Ishikawa (cell line): Measurements from ENCODE around the gene PRRX2.
A peak's percentile ranks its signal among the peaks of the same experiment; 100 is the strongest.

Experiments used
- CEBPB ChIP-seq: IDR thresholded peaks from 2 replicates; pipeline ENCODE4 v1.6.1; 2012
- CREB1 ChIP-seq: IDR thresholded peaks from 2 replicates; pipeline ENCODE4 v1.6.1; 2012; ENCODE audit warnings: low read depth
- EGR1 ChIP-seq: IDR thresholded peaks from 2 replicates; pipeline ENCODE4 v1.6.1; 2012
- EP300 ChIP-seq: IDR thresholded peaks from 2 replicates; pipeline ENCODE4 v1.6.1; 2012; ENCODE audit warnings: borderline replicate concordance
- FOXM1 ChIP-seq: IDR thresholded peaks from 2 replicates; pipeline ENCODE4 v1.6.1; 2012; ENCODE audit warnings: low read depth, borderline replicate concordance
- NFIC ChIP-seq: IDR thresholded peaks from 2 replicates; pipeline ENCODE4 v1.6.1; 2012
- RAD21 ChIP-seq: IDR thresholded peaks from 2 replicates; pipeline ENCODE4 v1.6.1; 2012; ENCODE audit warnings: low read depth
- TAF1 ChIP-seq: IDR thresholded peaks from 2 replicates; pipeline ENCODE4 v1.6.1; 2012; ENCODE audit warnings: low read depth, mild to moderate bottlenecking
- TCF12 ChIP-seq: IDR thresholded peaks from 2 replicates; pipeline ENCODE4 v1.6.1; 2012; ENCODE audit warnings: low read depth
- TEAD4 ChIP-seq: IDR thresholded peaks from 2 replicates; pipeline ENCODE4 v1.6.1; 2012
- YY1 ChIP-seq: IDR thresholded peaks from 2 replicates; pipeline ENCODE4 v1.6.1; 2012; ENCODE audit warnings: low read depth
- ZBTB7A ChIP-seq: IDR thresholded peaks from 2 replicates; pipeline ENCODE4 v1.6.1; 2012; ENCODE audit warnings: low read depth
- TF ChIP-seq, protein P1 (sequence below): IDR thresholded peaks from 2 replicates; pipeline ENCODE4 v1.6.1; 2012
- TF ChIP-seq, protein P2 (sequence below): IDR thresholded peaks from 2 replicates; pipeline ENCODE4 v1.6.1; 2012; ENCODE audit warnings: low read depth, mild to moderate bottlenecking
- TF ChIP-seq, protein P3 (sequence below): IDR thresholded peaks from 2 replicates; pipeline ENCODE4 v1.6.1; 2012

PRRX2 gene

DNA sequence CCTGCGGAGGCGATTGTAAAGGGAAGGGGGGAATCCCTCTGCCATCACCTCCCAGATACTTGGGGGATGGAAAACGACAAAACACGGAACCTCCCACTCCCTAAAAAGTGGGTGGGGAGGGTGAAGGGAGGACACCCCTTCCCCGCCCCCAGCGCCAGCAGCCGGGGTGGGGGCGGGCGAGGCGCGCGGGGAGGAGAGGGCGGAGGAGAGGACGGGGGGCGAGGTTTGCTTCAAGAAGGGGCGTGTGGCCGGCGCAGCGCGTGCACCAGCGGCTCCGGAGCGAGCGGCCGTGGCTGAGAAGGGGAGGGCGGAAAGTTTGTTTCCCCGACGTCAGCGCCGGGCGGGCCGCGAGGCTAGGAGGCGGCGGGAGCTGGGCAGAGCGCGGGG lies at the start of gene PRRX2:
PRRX2 (plus strand) TSS at position 259 of the 387 bp plus-strand sequence. CDS start 221 bp downstream, outside the sequence.
- TF ChIP-seq ZBTB7A: 0 out of 2 replicates have a peak, but pooled peaks have one; percentile 76
- TF ChIP-seq, protein P1, sequence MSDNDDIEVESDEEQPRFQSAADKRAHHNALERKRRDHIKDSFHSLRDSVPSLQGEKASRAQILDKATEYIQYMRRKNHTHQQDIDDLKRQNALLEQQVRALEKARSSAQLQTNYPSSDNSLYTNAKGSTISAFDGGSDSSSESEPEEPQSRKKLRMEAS: peak; percentile 74
- no peak for TF ChIP-seq NFIC
- TF ChIP-seq YY1: no peak

DNA sequence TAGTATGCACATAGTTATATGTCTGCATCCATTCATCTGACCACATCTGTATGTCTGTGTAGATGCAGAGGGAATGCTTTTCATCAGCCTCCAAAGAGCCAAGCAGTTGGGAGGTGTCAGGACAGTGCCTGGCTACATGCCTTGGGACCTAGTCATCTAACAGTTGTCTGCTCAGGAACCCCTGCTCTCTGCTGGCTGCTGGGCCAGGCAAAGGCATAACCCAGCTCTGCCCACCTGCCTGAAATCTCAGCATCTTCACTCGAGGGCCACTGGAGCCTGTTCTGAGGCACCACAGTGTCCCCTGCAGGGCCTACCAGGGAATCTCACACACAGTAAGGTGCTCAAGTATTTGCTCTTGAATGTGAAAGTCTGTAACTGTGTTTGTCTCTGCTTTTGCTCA lies 48.3 kb upstream of the PRRX2 start:
- TF ChIP-seq RAD21: peak; percentile 87
- TF ChIP-seq TAF1: no peak

DNA sequence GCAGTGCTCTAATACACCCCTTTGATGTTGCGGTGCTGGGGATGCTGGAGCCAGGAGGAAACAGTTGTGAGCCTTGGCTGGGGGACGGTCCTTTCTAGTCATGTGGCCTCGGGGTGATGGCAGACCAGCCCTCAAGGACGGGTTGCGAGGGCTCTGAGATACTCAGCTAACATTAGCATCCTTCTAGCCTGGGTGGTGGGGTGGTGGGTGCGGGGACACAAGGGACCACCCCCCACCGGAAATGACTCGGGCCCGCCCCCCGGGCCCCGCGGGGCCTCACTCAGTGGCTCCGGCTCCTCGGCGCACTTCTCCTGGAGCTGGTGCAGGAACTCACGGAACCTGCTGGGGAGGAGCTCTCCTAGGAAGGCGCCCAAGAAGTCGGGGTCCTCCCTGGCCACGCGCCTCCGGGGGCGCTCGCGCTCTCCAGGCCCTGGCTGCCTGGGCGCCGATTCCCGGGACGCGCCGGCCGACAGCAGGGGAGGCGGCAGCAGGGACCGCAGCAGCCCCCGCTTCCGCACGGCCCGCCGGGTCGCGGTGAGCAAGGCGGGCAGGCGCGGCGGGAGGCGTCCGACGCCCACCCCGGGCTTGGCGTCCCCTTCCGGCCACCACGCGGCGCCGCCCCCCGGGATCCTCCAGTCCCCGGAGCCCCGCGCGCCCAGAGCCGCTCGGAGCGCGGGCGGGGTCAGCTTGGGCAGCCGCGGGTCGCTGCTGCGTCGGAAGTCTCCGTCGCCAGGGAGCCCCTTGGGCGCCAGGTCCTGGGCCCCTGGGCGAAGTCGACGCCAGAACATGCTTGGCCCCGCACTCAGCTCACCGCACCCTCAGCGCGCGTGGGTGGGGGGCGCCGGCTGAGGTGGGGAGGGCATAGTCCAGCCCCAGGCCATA lies 45.4 kb upstream of the PRRX2 start:
- TF ChIP-seq EGR1 (0 out of 2 replicates have a peak, but pooled peaks have one; percentile 43), TAF1 (peak; percentile 10; the same call in 1 of the 2 replicates), EP300 (no peak), ZBTB7A (peak; percentile 69)
- TF ChIP-seq, protein P1: peak; percentile 50

DNA sequence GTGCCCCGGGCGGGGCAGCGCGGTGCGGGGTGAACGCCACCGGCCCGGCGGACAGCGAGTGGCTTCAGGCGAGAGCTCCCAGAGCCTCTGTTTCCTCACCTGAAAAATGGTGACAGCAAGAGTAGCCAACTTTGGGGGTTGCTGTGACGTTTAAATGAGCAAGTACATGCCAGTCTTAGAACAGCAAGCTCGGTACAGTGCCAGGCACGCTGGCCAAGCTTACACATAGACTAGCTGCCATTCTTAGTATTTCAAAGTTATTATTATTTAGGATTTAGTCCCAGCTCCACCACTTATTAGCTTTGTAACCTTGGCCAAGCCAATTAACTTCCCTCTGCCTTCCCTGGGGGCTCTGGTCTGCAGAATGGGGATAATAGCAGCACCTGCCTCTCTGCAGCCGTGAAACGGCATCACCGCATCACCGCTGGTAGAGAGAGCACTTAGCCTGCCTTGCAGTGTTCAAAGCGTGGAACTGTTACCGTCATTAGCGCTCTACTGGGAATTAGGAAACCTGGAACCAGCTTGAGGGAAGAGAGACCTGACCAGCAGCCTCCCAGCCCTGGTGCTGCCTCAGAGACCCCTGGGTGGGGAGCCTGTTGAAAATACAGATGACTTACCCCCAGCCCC lies 44.7 kb upstream of the PRRX2 start, which contains the start of gene C9orf50:
C9orf50 (minus strand) TSS at position 433 of the 627 bp plus-strand sequence. CDS start 527 bp downstream, outside the sequence.
- TF ChIP-seq, protein P2, sequence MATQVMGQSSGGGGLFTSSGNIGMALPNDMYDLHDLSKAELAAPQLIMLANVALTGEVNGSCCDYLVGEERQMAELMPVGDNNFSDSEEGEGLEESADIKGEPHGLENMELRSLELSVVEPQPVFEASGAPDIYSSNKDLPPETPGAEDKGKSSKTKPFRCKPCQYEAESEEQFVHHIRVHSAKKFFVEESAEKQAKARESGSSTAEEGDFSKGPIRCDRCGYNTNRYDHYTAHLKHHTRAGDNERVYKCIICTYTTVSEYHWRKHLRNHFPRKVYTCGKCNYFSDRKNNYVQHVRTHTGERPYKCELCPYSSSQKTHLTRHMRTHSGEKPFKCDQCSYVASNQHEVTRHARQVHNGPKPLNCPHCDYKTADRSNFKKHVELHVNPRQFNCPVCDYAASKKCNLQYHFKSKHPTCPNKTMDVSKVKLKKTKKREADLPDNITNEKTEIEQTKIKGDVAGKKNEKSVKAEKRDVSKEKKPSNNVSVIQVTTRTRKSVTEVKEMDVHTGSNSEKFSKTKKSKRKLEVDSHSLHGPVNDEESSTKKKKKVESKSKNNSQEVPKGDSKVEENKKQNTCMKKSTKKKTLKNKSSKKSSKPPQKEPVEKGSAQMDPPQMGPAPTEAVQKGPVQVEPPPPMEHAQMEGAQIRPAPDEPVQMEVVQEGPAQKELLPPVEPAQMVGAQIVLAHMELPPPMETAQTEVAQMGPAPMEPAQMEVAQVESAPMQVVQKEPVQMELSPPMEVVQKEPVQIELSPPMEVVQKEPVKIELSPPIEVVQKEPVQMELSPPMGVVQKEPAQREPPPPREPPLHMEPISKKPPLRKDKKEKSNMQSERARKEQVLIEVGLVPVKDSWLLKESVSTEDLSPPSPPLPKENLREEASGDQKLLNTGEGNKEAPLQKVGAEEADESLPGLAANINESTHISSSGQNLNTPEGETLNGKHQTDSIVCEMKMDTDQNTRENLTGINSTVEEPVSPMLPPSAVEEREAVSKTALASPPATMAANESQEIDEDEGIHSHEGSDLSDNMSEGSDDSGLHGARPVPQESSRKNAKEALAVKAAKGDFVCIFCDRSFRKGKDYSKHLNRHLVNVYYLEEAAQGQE: no peak
- TF ChIP-seq TAF1: no peak
- TF ChIP-seq TEAD4: no peak
- TF ChIP-seq, protein P3, sequence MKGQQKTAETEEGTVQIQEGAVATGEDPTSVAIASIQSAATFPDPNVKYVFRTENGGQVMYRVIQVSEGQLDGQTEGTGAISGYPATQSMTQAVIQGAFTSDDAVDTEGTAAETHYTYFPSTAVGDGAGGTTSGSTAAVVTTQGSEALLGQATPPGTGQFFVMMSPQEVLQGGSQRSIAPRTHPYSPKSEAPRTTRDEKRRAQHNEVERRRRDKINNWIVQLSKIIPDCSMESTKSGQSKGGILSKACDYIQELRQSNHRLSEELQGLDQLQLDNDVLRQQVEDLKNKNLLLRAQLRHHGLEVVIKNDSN: no peak
- TF ChIP-seq RAD21: no peak
- TF ChIP-seq CEBPB: no peak
- TF ChIP-seq, protein P1: no peak
- no peak for TF ChIP-seq EGR1
- TF ChIP-seq NFIC: no peak
- no peak for TF ChIP-seq TCF12
- no peak for TF ChIP-seq FOXM1
- no peak for TF ChIP-seq CREB1
- no peak for TF ChIP-seq ZBTB7A
- TF ChIP-seq YY1: no peak
- TF ChIP-seq EP300: no peak

DNA sequence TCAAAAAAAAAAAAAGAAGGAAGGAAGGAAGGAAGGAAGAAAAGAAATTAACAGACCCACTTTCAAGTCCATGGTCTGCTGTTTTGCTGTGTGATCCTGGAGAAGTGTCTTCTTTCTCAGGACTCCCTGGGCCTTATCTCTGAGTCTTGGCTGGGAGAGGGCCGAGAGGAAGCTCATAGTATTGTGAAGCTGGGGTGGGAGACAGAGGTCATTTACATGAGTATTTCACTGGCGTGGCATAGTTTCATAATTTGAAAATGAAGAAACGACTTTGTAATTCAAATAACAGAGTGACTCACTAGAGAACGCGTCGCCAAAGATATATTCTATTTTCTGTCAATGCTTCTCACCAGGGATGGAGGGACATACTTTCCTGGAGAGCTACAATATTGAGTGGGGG lies 42.1 kb upstream of the PRRX2 start:
- TF ChIP-seq NFIC (no peak), EGR1 (no peak), EP300 (no peak), TAF1 (no peak), TEAD4 (no peak), RAD21 (no peak), YY1 (no peak), FOXM1 (no peak)
- TF ChIP-seq, protein P1: no peak
- TF ChIP-seq, protein P2: no peak

DNA sequence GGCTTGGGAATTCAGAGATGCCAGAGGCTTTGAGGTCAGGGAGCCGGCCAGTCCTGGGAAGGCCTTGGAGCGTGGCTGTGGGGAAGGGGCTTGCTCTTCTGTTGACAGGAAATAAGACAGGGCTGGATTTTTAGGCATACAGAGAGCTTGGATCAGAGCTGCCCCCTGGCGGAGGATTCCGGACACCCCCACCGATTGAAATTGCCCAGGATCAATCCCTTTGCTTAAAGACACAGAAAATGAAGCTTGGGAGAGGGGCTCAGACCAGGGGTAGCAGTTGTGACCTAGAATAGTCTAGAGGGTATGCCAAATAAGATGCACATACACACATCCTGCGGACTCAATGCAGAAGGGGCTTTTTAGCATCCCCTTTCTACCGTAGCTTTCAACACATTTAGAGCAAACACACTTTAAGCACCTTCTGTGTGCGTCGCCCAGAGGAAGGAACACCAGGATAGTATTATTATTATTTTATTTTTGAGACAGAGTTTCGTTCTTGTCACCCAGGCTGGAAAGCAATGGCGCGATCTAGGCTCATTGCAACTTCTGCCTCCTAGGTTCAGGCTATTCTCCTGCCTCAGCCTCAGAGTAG lies 41.2 kb upstream of the PRRX2 start:
- TF ChIP-seq ZBTB7A (0 out of 2 replicates have a peak, but pooled peaks have one; percentile 51), RAD21 (peak; percentile 76)
- TF ChIP-seq, protein P3: no peak
